H9 (cell line): ENCODE results near the gene CTNNA3. TPM values are rescaled to one million over a fixed set of nuclear protein-coding genes. Genes with fewer than 3 reads are reported as not detected.

Experiments used
- DNase-seq: peaks from one replicate; pipeline ENCODE4 v3.0.0-alpha.2; 2017
- H2AFZ ChIP-seq: one replicate; pipeline ENCODE4 v1.6.1; 2013; ENCODE audit warnings: mild to moderate bottlenecking, low read length, control low read depth, moderate library complexity
- H2AK5ac ChIP-seq: 2 replicates; pipeline ENCODE4 v1.6.1; 2013; ENCODE audit warnings: low read length, control low read depth, mixed read lengths; ENCODE audit not compliant: insufficient read length
- H2BK120ac ChIP-seq: one replicate; pipeline ENCODE4 v1.6.1; 2013; ENCODE audit warnings: low read depth, mild to moderate bottlenecking, low read length, control low read depth, inconsistent platforms; ENCODE audit not compliant: poor library complexity, severe bottlenecking
- H2BK12ac ChIP-seq: 2 replicates; pipeline ENCODE4 v1.6.1; 2013; ENCODE audit warnings: low read length, control low read depth, mixed read lengths, low read depth; ENCODE audit not compliant: insufficient read length
- H2BK15ac ChIP-seq: 2 replicates; pipeline ENCODE4 v1.6.1; 2013; ENCODE audit warnings: low read depth, low read length, control low read depth
- H2BK20ac ChIP-seq: one replicate; pipeline ENCODE4 v1.6.1; 2013; ENCODE audit warnings: low read depth, mild to moderate bottlenecking, low read length, control low read depth, inconsistent platforms; ENCODE audit not compliant: poor library complexity, severe bottlenecking
- H2BK5ac ChIP-seq: 2 replicates; pipeline ENCODE4 v1.6.1; 2013; ENCODE audit warnings: low read length, control low read depth, mixed read lengths; ENCODE audit not compliant: insufficient read length
- H3K14ac ChIP-seq: 2 replicates; pipeline ENCODE4 v1.6.1; 2013; ENCODE audit warnings: low read length, control low read depth; ENCODE audit not compliant: insufficient read depth
- H3K18ac ChIP-seq: 2 replicates; pipeline ENCODE4 v1.6.1; 2013; ENCODE audit warnings: low read depth, mild to moderate bottlenecking, mixed read lengths, low read length, control low read depth; ENCODE audit not compliant: insufficient read length
- H3K23ac ChIP-seq: 2 replicates; pipeline ENCODE4 v1.6.1; 2013; ENCODE audit warnings: low read length, control low read depth, mixed read lengths, low read depth; ENCODE audit not compliant: insufficient read length
- H3K23me2 ChIP-seq: 2 replicates; pipeline ENCODE4 v1.6.1; 2013; ENCODE audit warnings: low read depth, mild to moderate bottlenecking, mixed read lengths, low read length, control low read depth; ENCODE audit not compliant: insufficient read length, poor library complexity, severe bottlenecking
- H3K27ac ChIP-seq: 2 replicates; pipeline ENCODE4 v1.5.1; 2013; ENCODE audit warnings: low read length, control low read depth, mixed read lengths, low read depth; ENCODE audit not compliant: insufficient read length
- H3K27me3 ChIP-seq: 2 replicates; pipeline ENCODE4 v1.6.1; 2013; ENCODE audit warnings: low read length, control low read depth, inconsistent platforms; ENCODE audit not compliant: insufficient read depth
- H3K4ac ChIP-seq: 2 replicates; pipeline ENCODE4 v1.6.1; 2013; ENCODE audit warnings: low read depth, mild to moderate bottlenecking, control low read depth, inconsistent platforms, low read length, moderate library complexity
- H3K4me1 ChIP-seq: 2 replicates; pipeline ENCODE4 v1.6.1; 2013; ENCODE audit warnings: low read length, control low read depth, inconsistent platforms; ENCODE audit not compliant: insufficient read depth
- H3K4me2 ChIP-seq: 2 replicates; pipeline ENCODE4 v1.6.1; 2013; ENCODE audit warnings: low read length, control low read depth, mixed read lengths; ENCODE audit not compliant: insufficient read length, insufficient read depth
- H3K56ac ChIP-seq: 2 replicates; pipeline ENCODE4 v1.6.1; 2013; ENCODE audit warnings: low read depth, mild to moderate bottlenecking, mixed read lengths, low read length, control low read depth; ENCODE audit not compliant: insufficient read length
- H3K79me1 ChIP-seq: 2 replicates; pipeline ENCODE4 v1.6.1; 2013; ENCODE audit warnings: low read depth, mild to moderate bottlenecking, moderate library complexity, low read length, control low read depth, inconsistent platforms; ENCODE audit not compliant: insufficient read depth, poor library complexity, severe bottlenecking
- H3K79me2 ChIP-seq: 2 replicates; pipeline ENCODE4 v1.6.1; 2013; ENCODE audit warnings: low read length, control low read depth, inconsistent platforms; ENCODE audit not compliant: insufficient read depth
- H3K9ac ChIP-seq: 2 replicates; pipeline ENCODE4 v1.6.1; 2013; ENCODE audit warnings: low read length, control low read depth, mixed read lengths; ENCODE audit not compliant: insufficient read length; ENCODE audit errors: extremely low read depth
- H3K9me3 ChIP-seq: one replicate; pipeline ENCODE4 v1.6.1; 2013; ENCODE audit warnings: low read depth, low read length, inconsistent platforms; ENCODE audit not compliant: control insufficient read depth
- H3T11ph ChIP-seq: one replicate; pipeline ENCODE4 v1.6.1; 2013; ENCODE audit warnings: mild to moderate bottlenecking, low read length, control low read depth, inconsistent platforms
- H4K20me1 ChIP-seq: one replicate; pipeline ENCODE4 v1.6.1; 2013; ENCODE audit not compliant: control insufficient read depth, insufficient read length, insufficient read depth
- H4K5ac ChIP-seq: 2 replicates; pipeline ENCODE4 v1.6.1; 2013; ENCODE audit warnings: low read depth, mild to moderate bottlenecking, mixed read lengths, low read length, control low read depth; ENCODE audit not compliant: insufficient read length
- H4K8ac ChIP-seq: replicated peaks from 2 replicates; pipeline ENCODE4 v1.6.1; 2013; ENCODE audit warnings: low read length, control low read depth, mixed read lengths, low read depth; ENCODE audit not compliant: insufficient read length
- H4K91ac ChIP-seq: 2 replicates; pipeline ENCODE4 v1.6.1; 2013; ENCODE audit warnings: low read depth, mild to moderate bottlenecking, moderate library complexity, mixed read lengths, low read length, control low read depth; ENCODE audit not compliant: insufficient read length
- H3K27ac Mint-ChIP-seq, 3 experiments: 2 replicates in 2 of 3; 3 replicates in 1 of 3; pipeline ENCODE4 v1.8.0; 2020 to 2021; ENCODE audit warnings: mixed read lengths in 3 of 3, mild to moderate bottlenecking in 1 of 3, moderate library complexity in 1 of 3
- H3K27me3 Mint-ChIP-seq: 2 replicates; pipeline ENCODE4 v1.8.0; 2021; ENCODE audit warnings: low read depth, mild to moderate bottlenecking, moderate library complexity, mixed read lengths
- H3K36me3 Mint-ChIP-seq, 3 experiments: 2 replicates in 2 of 3; 3 replicates in 1 of 3; pipeline ENCODE4 v1.8.0; 2020 to 2021; ENCODE audit warnings: low read depth in 3 of 3, mixed read lengths in 3 of 3; ENCODE audit not compliant: insufficient read depth in 1 of 3
- H3K4me1 Mint-ChIP-seq, 2 experiments: 2 replicates each; pipeline ENCODE4 v1.8.0; 2020; ENCODE audit warnings: mixed read lengths in 2 of 2
- H3K4me3 Mint-ChIP-seq, 2 experiments: 2 replicates in 1 of 2; 3 replicates in 1 of 2; pipeline ENCODE4 v1.8.0; 2020 to 2021; ENCODE audit warnings: mild to moderate bottlenecking in 2 of 2, mixed read lengths in 2 of 2, moderate library complexity in 1 of 2
- H3K9me3 Mint-ChIP-seq, 2 experiments: 2 replicates in 1 of 2; 3 replicates in 1 of 2; pipeline ENCODE4 v1.8.0; 2020; ENCODE audit warnings: mild to moderate bottlenecking in 2 of 2, mixed read lengths in 2 of 2, moderate library complexity in 1 of 2
- CTCF ChIP-seq: fragments of 200-600 bp; sonication (generic); conservative IDR thresholded peaks from 3 replicates; pipeline ENCODE4 v1.8.0; 2021; ENCODE audit warnings: antibody characterized with exemption, mild to moderate bottlenecking
- WGBS: extraction: QIAGEN DNeasy Blood & Tissue Kit; methylation state at CpG from one replicate; pipeline ENCODE4 v1.1.7; 2013; ENCODE audit warnings: missing lambda C conversion rate, low lambda C conversion rate, mixed read lengths; ENCODE audit not compliant: insufficient read length; ENCODE audit errors: extremely low coverage; 5-methylcytosine and 5-hydroxymethylcytosine counted together
- total RNA-seq: library from RNA; stranded (reverse); gene quantifications from 2 replicates; pipeline ENCODE4 v1.2.1, GENCODE V29; 2021

The CTNNA3 gene
- total RNA-seq, 1 experiment from 2014 or later, result 3.3 TPM

- H2AK5ac ChIP-seq, result no peak overlapping the region
- Mint-ChIP-seq H3K4me1 (peaks cover 53 to 56% of the 10 kb centered on the region in 2 experiments), H3K27ac (peak overlapping the region in 1 of 3 experiments; percentile 19; a peak in 1 of 7 replicates), H3K9me3 (no peaks in the 10 kb centered on the region), H3K27me3 (peaks cover 35% of the 10 kb centered on the region), H3K36me3 (no peaks in the 10 kb centered on the region), H3K4me3 (peak overlapping the region; percentile 64 to 80; a peak in 4 of 5 replicates)
- H3K23me2 ChIP-seq, result peaks cover 10% of the 10 kb centered on the region
- H3K79me1 ChIP-seq, result no peaks in the 10 kb centered on the region
- H4K91ac ChIP-seq, result no peak overlapping the region
- no peaks in the 10 kb centered on the region for H4K20me1 ChIP-seq
- no peak for DNase-seq
- TF ChIP-seq CTCF, result no peak
- no peaks in the 10 kb centered on the region for H3K79me2 ChIP-seq
- no peak overlapping the region for H3T11ph ChIP-seq
- no peak overlapping the region for H3K14ac ChIP-seq
- no peak overlapping the region for H4K8ac ChIP-seq
- H3K4me1 ChIP-seq, result peaks cover 13% of the 10 kb centered on the region
- H2BK120ac ChIP-seq, result no peak overlapping the region
- H3K56ac ChIP-seq, result no peak overlapping the region
- H3K4ac ChIP-seq, result no peak overlapping the region
- H3K27me3 ChIP-seq, result peaks cover 2% of the 10 kb centered on the region; the same call in 1 of the 2 replicates
- no peak overlapping the region for H2BK12ac ChIP-seq
- H2BK15ac ChIP-seq, result no peak overlapping the region
- no peak overlapping the region for H4K5ac ChIP-seq
- H3K27ac ChIP-seq, result no peak overlapping the region
- H2BK20ac ChIP-seq, result no peak overlapping the region
- no peak overlapping the region for H2AFZ ChIP-seq
- no peaks in the 10 kb centered on the region for H3K9me3 ChIP-seq
- H2BK5ac ChIP-seq, result no peak overlapping the region
- H3K4me2 ChIP-seq, result peak overlapping the region; percentile 90
- WGBS, result no CpG with 5 or more reads among the region's 3 CpGs
- no peak overlapping the region for H3K23ac ChIP-seq
- no peak overlapping the region for H3K9ac ChIP-seq
- H3K18ac ChIP-seq, result no peak overlapping the region
These were observed 767.2 kb downstream of the CTNNA3 start for GRCh38 chr10:66928776-66929175.
